Endothelial cell of umbilical vein (primary cell): ENCODE measurements around the gene PPM1H. TPM values are rescaled to one million over a fixed set of nuclear protein-coding genes. Genes with fewer than 3 reads are reported as not detected.

Source experiments
- BruUV-seq: library from RNA; stranded (reverse); fragments of 400-500 nt; replicated peaks from 2 replicates; lab custom pipeline; 2021; lab: Mats Ljungman, UMichigan
- CTCF ChIA-PET: fragments of 300-600, 350-600 bp; sonication (Branson Sonifier 250); formaldehyde crosslinking; loops from one replicate; lab custom pipeline; 2021; ENCODE audit warnings: antibody characterized with exemption, inconsistent platforms; lab: Charles Lee
- POLR2A ChIA-PET: fragments of 300-600, 350-600 bp; sonication (Branson Sonifier 250); formaldehyde crosslinking; loops from one replicate; lab custom pipeline; 2021; ENCODE audit warnings: antibody characterized with exemption, inconsistent platforms; lab: Charles Lee
- DNase-seq: peaks from one replicate; pipeline ENCODE4 v3.0.0-alpha.2; 2011; ENCODE audit warnings: low read depth, low spot score
- FAIRE-seq: peaks from 2 replicates; lab custom pipeline; 2011; peaks lifted over from hg19 to GRCh38; lab: Jason Lieb, UNC
- H2AFZ ChIP-seq: 2 replicates; pipeline ENCODE4 v1.6.0; 2012; ENCODE audit warnings: low read depth, low read length, control low read depth, inconsistent platforms
- H3K27ac ChIP-seq: 2 replicates; pipeline ENCODE4 v1.5.1; 2011; ENCODE audit warnings: low read depth, mild to moderate bottlenecking, control low read depth, low read length, moderate library complexity; ENCODE audit not compliant: insufficient read depth
- H3K27me3 ChIP-seq, 2 experiments: 2 replicates each; pipeline versions ENCODE4 v1.6.0 to v1.6.1; 2011; ENCODE audit warnings: low read length in 2 of 2, mixed read lengths in 1 of 2; ENCODE audit not compliant: control insufficient read depth in 2 of 2, insufficient read depth in 2 of 2
- H3K36me3 ChIP-seq, 2 experiments: 2 replicates in 1 of 2; 3 replicates in 1 of 2; pipeline ENCODE4 v1.5.1; 2011; ENCODE audit warnings: low read length in 2 of 2, mild to moderate bottlenecking in 1 of 2, moderate library complexity in 1 of 2; ENCODE audit not compliant: control insufficient read depth in 2 of 2, insufficient read depth in 2 of 2; ENCODE audit errors: extremely low read depth in 1 of 2
- H3K4me1 ChIP-seq: 3 replicates; pipeline ENCODE4 v1.5.1; 2011; ENCODE audit warnings: mild to moderate bottlenecking, low read length; ENCODE audit not compliant: control insufficient read depth, insufficient read depth; ENCODE audit errors: extremely low read depth
- H3K4me2 ChIP-seq: 2 replicates; pipeline ENCODE4 v1.6.1; 2011; ENCODE audit warnings: low read length, control low read depth, mixed read lengths; ENCODE audit not compliant: insufficient read depth
- H3K4me3 ChIP-seq, 3 experiments: fragments of 200-600 bp in 1 of 3; sonication (generic), shearing (Covaris generic) in 1 of 3; replicated peaks in 1 of 3; 2 replicates each; pipeline ENCODE4 v1.5.1; 2011 to 2016; ENCODE audit warnings: control low read depth in 3 of 3, low read length in 3 of 3, mild to moderate bottlenecking in 2 of 3, inconsistent platforms in 1 of 3, low read depth in 1 of 3, moderate library complexity in 1 of 3; ENCODE audit not compliant: insufficient read depth in 1 of 3
- H3K79me2 ChIP-seq: 2 replicates; pipeline ENCODE4 v1.6.0; 2012; ENCODE audit warnings: low read length, inconsistent platforms; ENCODE audit not compliant: control insufficient read depth, insufficient read depth
- H3K9ac ChIP-seq: replicated peaks from 2 replicates; pipeline ENCODE3; 2011; ENCODE audit warnings: low read length, control low read depth; ENCODE audit not compliant: insufficient read depth; ENCODE audit errors: extremely low read depth
- H3K9me1 ChIP-seq: replicated peaks from 3 replicates; pipeline ENCODE4 v1.6.0; 2011; ENCODE audit warnings: mild to moderate bottlenecking, low read length; ENCODE audit not compliant: control insufficient read depth, insufficient read depth; ENCODE audit errors: extremely low read depth
- H3K9me3 ChIP-seq: replicated peaks from 2 replicates; pipeline ENCODE4 v1.5.1; 2012; ENCODE audit warnings: low read length, inconsistent platforms; ENCODE audit not compliant: control insufficient read depth, insufficient read depth
- H4K20me1 ChIP-seq: replicated peaks from 2 replicates; pipeline ENCODE3; 2011; ENCODE audit warnings: mild to moderate bottlenecking, low read length; ENCODE audit not compliant: control insufficient read depth, insufficient read depth; ENCODE audit errors: extremely low read depth
- EZH2 ChIP-seq: IDR thresholded peaks from 2 replicates; pipeline ENCODE4 v1.6.1; 2012; ENCODE audit warnings: borderline replicate concordance, low read depth, mild to moderate bottlenecking, moderate library complexity, low read length, inconsistent platforms; ENCODE audit not compliant: severe bottlenecking
- FOS ChIP-seq: IDR thresholded peaks from 2 replicates; pipeline ENCODE4 v1.6.1; 2011; ENCODE audit warnings: mild to moderate bottlenecking, low read length, moderate library complexity, borderline replicate concordance; ENCODE audit not compliant: insufficient read depth
- GATA2 ChIP-seq: IDR thresholded peaks from 2 replicates; pipeline ENCODE4 v1.7.0; 2011; ENCODE audit warnings: low read depth, mild to moderate bottlenecking, moderate library complexity, mixed read lengths, low read length; ENCODE audit not compliant: insufficient read length, insufficient read depth
- JUN ChIP-seq: IDR thresholded peaks from 2 replicates; pipeline ENCODE4 v1.6.1; 2011; ENCODE audit warnings: borderline replicate concordance, low read depth; ENCODE audit not compliant: insufficient read length, insufficient read depth
- MYC ChIP-seq: IDR thresholded peaks from one replicate; pipeline ENCODE4 v1.6.1; 2011; ENCODE audit warnings: mild to moderate bottlenecking, low read depth, low read length
- POLR2A ChIP-seq: IDR thresholded peaks from 2 replicates; pipeline ENCODE4 v1.6.1; 2012; ENCODE audit warnings: low read depth, mild to moderate bottlenecking, control low read depth, low read length
- POLR2AphosphoS5 ChIP-seq: IDR thresholded peaks from 2 replicates; pipeline ENCODE4 v1.6.1; 2012; ENCODE audit warnings: low read depth, mild to moderate bottlenecking, control low read depth, low read length, moderate library complexity; ENCODE audit not compliant: insufficient read depth
- dilution Hi-C: fragments of 300-500 bp; cut with MboI; formaldehyde crosslinking; loops from one replicate; pipeline ENCODE4 v1.15.0; 2019; ENCODE audit warnings: low sequenced_read_pairs; ENCODE audit not compliant: extremely low pct_ligation_motif_present
- intact Hi-C: fragments of 100-400 bp; cut with micrococcal nuclease; formaldehyde crosslinking; loops from one replicate; pipeline ENCODE4 v1.10.0; 2022
- polyA plus RNA-seq, 4 experiments: library from polyadenylated mRNA; depleted of rRNA in 3 of 4; stranded (reverse) in 3 of 4; unstranded in 1 of 4; fragments of >200 nt; gene quantifications; 2 replicates each; pipeline versions ENCODE4 v1.2.1 to v1.2.3, GENCODE V29; 2011 to 2012; ENCODE audit warnings: missing spikeins in 1 of 4
- total RNA-seq: library from RNA; stranded (reverse); gene quantifications from 2 replicates; pipeline ENCODE4 v1.2.3, GENCODE V29; 2021
- TF ChIP-seq, protein P1 (sequence below), 2 donors: IDR thresholded peaks; 1 replicate in 1 of 2; 2 replicates in 1 of 2; pipeline ENCODE4 v1.5.1; 2011; ENCODE audit warnings: low read length in 2 of 2, mild to moderate bottlenecking in 2 of 2, moderate library complexity in 2 of 2, control low read depth in 1 of 2, inconsistent platforms in 1 of 2, low read depth in 1 of 2; ENCODE audit not compliant: insufficient read depth in 1 of 2; ENCODE audit errors: extremely low read depth in 1 of 2

PPM1H gene
- total and polyA plus RNA-seq, 2 donors (not counting 3 experiments of a cell fraction or from before 2014, with no cell fraction given): 1.0 to 7.2 TPM

DNA sequence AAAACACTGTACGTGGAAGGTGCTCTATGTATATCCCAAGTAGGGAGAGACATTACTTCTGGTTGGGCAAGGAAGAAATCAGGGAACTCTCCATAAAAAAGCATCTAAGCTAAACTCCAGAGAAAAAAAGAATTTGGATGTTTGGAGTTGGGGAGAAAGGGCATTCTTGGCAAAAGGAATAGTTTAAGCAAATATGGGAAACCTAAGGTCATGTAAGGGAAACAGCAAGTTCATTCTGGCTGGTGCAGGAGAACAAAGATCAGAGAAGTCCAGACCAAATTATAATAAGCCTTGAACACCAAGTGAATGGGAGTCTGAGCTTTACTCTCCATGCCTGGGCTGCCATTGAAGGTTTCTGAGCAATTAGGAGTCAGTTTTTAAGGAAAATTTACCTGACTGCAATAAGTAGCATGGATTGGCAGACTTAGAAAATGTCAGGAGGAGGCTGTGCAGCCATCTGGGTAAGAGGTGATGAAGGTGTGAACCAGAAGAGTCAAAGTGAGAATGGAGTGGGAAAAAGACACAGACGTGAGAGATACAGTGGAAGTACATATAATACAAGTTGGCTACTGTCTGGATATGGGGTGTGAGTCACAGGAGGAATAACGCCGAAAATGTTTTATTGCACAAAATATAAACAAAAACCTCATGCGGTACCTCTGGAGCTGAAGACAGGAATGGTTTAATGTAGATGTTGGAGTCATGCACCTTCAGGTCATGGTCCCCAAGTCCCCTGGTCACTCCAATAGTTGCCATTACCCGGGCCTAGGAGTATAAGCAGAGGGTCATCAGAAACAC, 245.7 kb downstream of the PPM1H start:
- Histone ChIP-seq H3K36me3 (no peaks in the 10 kb centered on the region), H4K20me1 (no peaks in the 10 kb centered on the region), H2AFZ (no peak overlapping the region), H3K4me3 (no peak overlapping the region), H3K27me3 (no peaks in the 10 kb centered on the region), H3K9me3 (no peaks in the 10 kb centered on the region), H3K9ac (no peak overlapping the region), H3K4me2 (no peak overlapping the region), H3K4me1 (no peaks in the 10 kb centered on the region), H3K27ac (no peak overlapping the region), H3K79me2 (no peaks in the 10 kb centered on the region), H3K9me1 (no peaks in the 10 kb centered on the region)
- TF ChIP-seq GATA2 (no peak), JUN (no peak), MYC (no peak), POLR2AphosphoS5 (no peak), FOS (no peak), EZH2 (no peak), POLR2A (no peak)
- TF ChIP-seq, protein P1, sequence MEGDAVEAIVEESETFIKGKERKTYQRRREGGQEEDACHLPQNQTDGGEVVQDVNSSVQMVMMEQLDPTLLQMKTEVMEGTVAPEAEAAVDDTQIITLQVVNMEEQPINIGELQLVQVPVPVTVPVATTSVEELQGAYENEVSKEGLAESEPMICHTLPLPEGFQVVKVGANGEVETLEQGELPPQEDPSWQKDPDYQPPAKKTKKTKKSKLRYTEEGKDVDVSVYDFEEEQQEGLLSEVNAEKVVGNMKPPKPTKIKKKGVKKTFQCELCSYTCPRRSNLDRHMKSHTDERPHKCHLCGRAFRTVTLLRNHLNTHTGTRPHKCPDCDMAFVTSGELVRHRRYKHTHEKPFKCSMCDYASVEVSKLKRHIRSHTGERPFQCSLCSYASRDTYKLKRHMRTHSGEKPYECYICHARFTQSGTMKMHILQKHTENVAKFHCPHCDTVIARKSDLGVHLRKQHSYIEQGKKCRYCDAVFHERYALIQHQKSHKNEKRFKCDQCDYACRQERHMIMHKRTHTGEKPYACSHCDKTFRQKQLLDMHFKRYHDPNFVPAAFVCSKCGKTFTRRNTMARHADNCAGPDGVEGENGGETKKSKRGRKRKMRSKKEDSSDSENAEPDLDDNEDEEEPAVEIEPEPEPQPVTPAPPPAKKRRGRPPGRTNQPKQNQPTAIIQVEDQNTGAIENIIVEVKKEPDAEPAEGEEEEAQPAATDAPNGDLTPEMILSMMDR (IDR thresholded peaks at IDR 0.05; ENCODE audit: extremely low read depth in 1 of 2, insufficient read depth in 1 of 2, low read depth in 1 of 2, low read length in 2 of 2): no peak
- intact Hi-C loops (no loop called here), dilution Hi-C loops (no loop called here)
- CTCF ChIA-PET: interaction anchor here (0.7 to 2.9 kb wide), 2 partner anchors 9 to 108 kb away, joined by 3 to 11 read pairs; no protein-coding TSS in a partner anchor
- FAIRE-seq (no peak), DNase-seq (no peak)
- no TSS peak for BruUV-seq
- POLR2A ChIA-PET: interaction anchor here (0.5 kb wide), 1 partner anchor 14 kb away, joined by 3 read pairs; no protein-coding TSS in a partner anchor
